Fibroblast of lung (primary cell): ENCODE results near the gene PLEKHA8. TPM values are rescaled to one million over a fixed set of nuclear protein-coding genes. Genes with fewer than 3 reads are reported as not detected.

ENCODE experiments used
- DNase-seq, 2 donors: peaks; one replicate each; pipeline versions ENCODE4 v3.0.0 to v3.0.0-alpha.2; 2010; ENCODE audit warnings: low read depth in 2 of 2
- H2AFZ ChIP-seq: 2 replicates; pipeline ENCODE4 v1.5.1; 2012; ENCODE audit warnings: low read length, control low read depth, inconsistent platforms
- H3K27ac ChIP-seq: 2 replicates; pipeline ENCODE4 v1.5.1; 2011; ENCODE audit warnings: low read length, control low read depth; ENCODE audit not compliant: insufficient read depth
- H3K27me3 ChIP-seq: 2 replicates; pipeline ENCODE4 v1.5.1; 2011; ENCODE audit warnings: mild to moderate bottlenecking, low read length; ENCODE audit not compliant: control insufficient read depth, insufficient read depth
- H3K36me3 ChIP-seq: 2 replicates; pipeline ENCODE4 v1.5.1; 2011; ENCODE audit warnings: low read length; ENCODE audit not compliant: control insufficient read depth, insufficient read depth
- H3K4me1 ChIP-seq: 2 replicates; pipeline ENCODE4 v1.5.1; 2011; ENCODE audit warnings: low read length; ENCODE audit not compliant: control insufficient read depth, insufficient read depth; ENCODE audit errors: extremely low read depth
- H3K4me2 ChIP-seq: 2 replicates; pipeline ENCODE4 v1.5.1; 2011; ENCODE audit warnings: low read length, control low read depth; ENCODE audit not compliant: insufficient read depth; ENCODE audit errors: extremely low read depth
- H3K4me3 ChIP-seq, 4 experiments: fragments of 200-600 bp in 1 of 4; sonication (generic) in 1 of 4; replicated peaks in 1 of 4; 2 replicates each; pipeline ENCODE4 v1.5.1; 2011 to 2016; ENCODE audit warnings: low read length in 4 of 4, low read depth in 3 of 4, mild to moderate bottlenecking in 3 of 4, control low read depth in 2 of 4, inconsistent platforms in 1 of 4, mixed read lengths in 1 of 4; ENCODE audit not compliant: insufficient read depth in 1 of 4; ENCODE audit errors: control extremely low read depth in 1 of 4
- H3K79me2 ChIP-seq: 2 replicates; pipeline ENCODE4 v1.5.1; 2012; ENCODE audit warnings: mild to moderate bottlenecking, low read length, inconsistent platforms; ENCODE audit not compliant: control insufficient read depth, insufficient read depth
- H3K9ac ChIP-seq: 2 replicates; pipeline ENCODE4 v1.5.1; 2011; ENCODE audit warnings: mild to moderate bottlenecking, low read length, control low read depth; ENCODE audit not compliant: insufficient read depth
- H3K9me3 ChIP-seq: 2 replicates; pipeline ENCODE4 v1.5.1; 2012; ENCODE audit warnings: low read depth, low read length; ENCODE audit not compliant: control insufficient read depth, insufficient read depth
- H4K20me1 ChIP-seq: 2 replicates; pipeline ENCODE4 v1.5.1; 2011; ENCODE audit warnings: low read length; ENCODE audit not compliant: control insufficient read depth, insufficient read depth; ENCODE audit errors: extremely low read depth
- CTCF ChIP-seq, 2 donors: IDR thresholded peaks in 1 of 2; conservative IDR thresholded peaks in 1 of 2; 1 replicate in 1 of 2; 2 replicates in 1 of 2; pipeline ENCODE4 v1.5.1; 2011 to 2012; ENCODE audit warnings: low read length in 2 of 2, control low read depth in 1 of 2, inconsistent platforms in 1 of 2, low read depth in 1 of 2, mild to moderate bottlenecking in 1 of 2
- EZH2 ChIP-seq: IDR thresholded peaks from 2 replicates; pipeline ENCODE4 v1.5.1; 2012; ENCODE audit warnings: low read length, control low read depth, mild to moderate bottlenecking; ENCODE audit errors: missing control alignments
- polyA plus RNA-seq, 2 donors: library from polyadenylated mRNA; depleted of rRNA in 1 of 2; stranded (reverse) in 1 of 2; unstranded in 1 of 2; fragments of >200 nt; gene quantifications; 2 replicates each; pipeline ENCODE4 v1.2.1, GENCODE V29; 2011 to 2012; ENCODE audit warnings: missing spikeins in 1 of 2
- total RNA-seq: library from RNA; depleted of rRNA; stranded (reverse); fragments of >200 nt; gene quantifications from 2 replicates; pipeline ENCODE4 v1.2.1, GENCODE V29; 2014

Gene PLEKHA8
- total and polyA plus RNA-seq, 2 donors (not counting 1 experiment from before 2014, with no cell fraction given), result 9.5 to 15.5 TPM

- Histone ChIP-seq H3K9ac (no peak overlapping the region), H3K27me3 (no peaks in the 10 kb centered on the region), H2AFZ (no peak overlapping the region), H3K4me2 (no peak overlapping the region), H3K36me3 (peaks cover 3% of the 10 kb centered on the region), H3K79me2 (no peaks in the 10 kb centered on the region), H3K27ac (no peak overlapping the region), H3K4me1 (no peaks in the 10 kb centered on the region), H4K20me1 (no peaks in the 10 kb centered on the region), H3K4me3 (no peak overlapping the region), H3K9me3 (no peaks in the 10 kb centered on the region)
- no peak for DNase-seq
- TF ChIP-seq EZH2 (no peak), CTCF (conservative IDR thresholded peaks at IDR 0.05 in 1 of 2, IDR thresholded peaks at IDR 0.05 in 1 of 2; ENCODE audit: low read depth in 1 of 2, low read length in 2 of 2) (no peak)
Observed at GRCh38 chr7:30149640-30150272, 121.5 kb downstream of the PLEKHA8 start.

- no peaks in the 10 kb centered on the region for H3K79me2 ChIP-seq
- H3K4me1 ChIP-seq, result no peaks in the 10 kb centered on the region
- H3K27ac ChIP-seq, result no peak overlapping the region
- H3K36me3 ChIP-seq, result peaks cover 3% of the 10 kb centered on the region
- H3K4me2 ChIP-seq, result no peak overlapping the region
- DNase-seq, result no peak
- no peak for TF ChIP-seq EZH2
- TF ChIP-seq CTCF (conservative IDR thresholded peaks at IDR 0.05 in 1 of 2, IDR thresholded peaks at IDR 0.05 in 1 of 2; ENCODE audit: low read depth in 1 of 2, low read length in 2 of 2), result no peak
- H2AFZ ChIP-seq, result no peak overlapping the region
- no peaks in the 10 kb centered on the region for H4K20me1 ChIP-seq
- H3K9ac ChIP-seq, result no peak overlapping the region
- no peaks in the 10 kb centered on the region for H3K27me3 ChIP-seq
- H3K9me3 ChIP-seq, result no peaks in the 10 kb centered on the region
- no peak overlapping the region for H3K4me3 ChIP-seq
Observed at GRCh38 chr7:30150711-30151110, 122.5 kb downstream of the PLEKHA8 start.

- no peaks in the 10 kb centered on the region for H4K20me1 ChIP-seq
- no peak for DNase-seq
- no peaks in the 10 kb centered on the region for H3K27me3 ChIP-seq
- no peak overlapping the region for H3K4me2 ChIP-seq
- no peak overlapping the region for H3K27ac ChIP-seq
- H3K9me3 ChIP-seq, result no peaks in the 10 kb centered on the region
- no peak for TF ChIP-seq CTCF (conservative IDR thresholded peaks at IDR 0.05 in 1 of 2, IDR thresholded peaks at IDR 0.05 in 1 of 2; ENCODE audit: low read depth in 1 of 2, low read length in 2 of 2)
- no peak for TF ChIP-seq EZH2
- peaks cover 3% of the 10 kb centered on the region for H3K36me3 ChIP-seq
- no peak overlapping the region for H2AFZ ChIP-seq
- no peaks in the 10 kb centered on the region for H3K79me2 ChIP-seq
- H3K4me1 ChIP-seq, result no peaks in the 10 kb centered on the region
- H3K9ac ChIP-seq, result no peak overlapping the region
- H3K4me3 ChIP-seq, result no peak overlapping the region
Observed at GRCh38 chr7:30154111-30154587, 125.9 kb downstream of the PLEKHA8 start.
